GM04503 (cell line): ENCODE measurements around the gene RUNX1.

Experiments
- DNase-seq: peaks from one replicate; pipeline ENCODE4 v3.0.0-alpha.2; 2012; ENCODE audit warnings: low read depth

The RUNX1 gene

DNA sequence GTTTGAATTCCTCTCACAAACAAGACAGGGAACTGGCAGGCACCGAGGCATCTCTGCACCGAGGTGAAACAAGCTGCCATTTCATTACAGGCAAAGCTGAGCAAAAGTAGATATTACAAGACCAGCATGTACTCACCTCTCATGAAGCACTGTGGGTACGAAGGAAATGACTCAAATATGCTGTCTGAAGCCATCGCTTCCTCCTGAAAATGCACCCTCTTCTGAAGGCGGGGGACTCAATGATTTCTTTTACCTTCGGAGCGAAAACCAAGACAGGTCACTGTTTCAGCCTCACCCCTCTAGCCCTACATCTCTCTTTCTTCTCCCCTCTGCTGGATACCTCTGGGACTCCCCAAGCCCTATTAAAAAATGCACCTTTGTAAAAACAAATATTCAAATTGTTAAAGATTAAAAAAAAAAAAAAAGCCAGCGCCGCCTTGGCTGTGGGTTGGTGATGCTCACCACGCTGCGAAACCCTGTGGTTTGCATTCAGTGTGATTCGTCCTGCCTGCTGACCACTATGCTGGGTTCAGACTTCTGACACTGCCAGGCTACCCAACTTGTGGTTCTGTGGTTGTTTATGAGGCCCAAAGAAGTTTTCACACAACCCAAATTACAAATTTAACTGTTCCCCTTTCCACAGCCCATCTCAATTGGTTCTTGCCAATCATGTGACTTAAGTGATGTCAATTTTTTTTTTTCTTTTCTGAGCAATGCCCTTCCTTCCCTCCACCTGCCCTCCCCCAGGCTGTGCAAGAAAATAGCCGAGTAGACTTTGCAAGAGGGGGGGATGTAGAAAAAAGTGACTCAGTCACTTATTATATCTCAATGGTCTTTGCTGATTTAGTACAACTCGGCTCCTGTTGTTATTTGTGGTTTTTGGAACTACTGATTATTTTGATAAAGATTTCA lies at the start of gene RUNX1:
Gene RUNX1, minus strand, starts transcription at position 597 of the 912 bp plus-strand sequence.
- peak; percentile 51 for DNase-seq

DNA sequence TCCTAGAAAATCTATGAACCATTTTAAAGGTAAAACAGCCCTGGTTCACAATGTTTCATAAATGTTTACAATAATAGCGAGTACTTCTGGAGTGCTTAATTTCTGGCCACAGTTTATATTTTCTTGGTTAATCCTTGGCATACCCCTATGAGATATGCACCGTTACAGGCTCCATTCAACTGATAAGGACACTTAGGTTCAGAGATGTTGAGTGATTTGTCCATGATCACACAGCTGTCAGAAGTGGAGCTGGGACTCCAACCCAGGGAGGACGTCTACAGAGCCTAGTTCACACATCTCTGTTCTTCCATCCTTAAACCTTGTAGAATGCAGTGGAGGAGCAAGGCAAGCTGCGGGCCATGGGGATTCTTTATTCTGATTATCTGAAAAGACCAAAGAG lies 48.4 kb upstream of the RUNX1 start:
- DNase-seq = no peak

DNA sequence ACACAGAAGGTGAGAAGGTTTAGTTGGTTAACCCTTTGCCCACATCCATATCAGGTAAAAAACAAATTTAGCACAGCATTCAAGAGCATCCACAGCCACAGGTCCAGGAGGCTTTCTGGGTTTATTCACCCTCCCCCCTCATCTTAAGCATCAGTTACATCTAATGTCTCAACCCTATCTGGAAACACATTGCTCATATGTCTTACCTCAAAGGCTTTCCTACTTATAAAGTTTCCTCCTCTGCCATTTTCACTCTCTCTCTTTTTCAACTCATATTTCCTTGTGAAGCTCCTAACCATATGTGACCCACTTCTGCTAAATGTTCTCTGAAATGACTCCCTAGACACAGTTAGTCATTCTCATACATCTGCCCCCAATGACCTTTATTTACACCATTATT lies 47.9 kb upstream of the RUNX1 start:
- DNase-seq = no peak

- DNase-seq = peak; percentile 37
Observed at GRCh38 chr21:35095859-35096291, 46.8 kb upstream of the RUNX1 start.

DNA sequence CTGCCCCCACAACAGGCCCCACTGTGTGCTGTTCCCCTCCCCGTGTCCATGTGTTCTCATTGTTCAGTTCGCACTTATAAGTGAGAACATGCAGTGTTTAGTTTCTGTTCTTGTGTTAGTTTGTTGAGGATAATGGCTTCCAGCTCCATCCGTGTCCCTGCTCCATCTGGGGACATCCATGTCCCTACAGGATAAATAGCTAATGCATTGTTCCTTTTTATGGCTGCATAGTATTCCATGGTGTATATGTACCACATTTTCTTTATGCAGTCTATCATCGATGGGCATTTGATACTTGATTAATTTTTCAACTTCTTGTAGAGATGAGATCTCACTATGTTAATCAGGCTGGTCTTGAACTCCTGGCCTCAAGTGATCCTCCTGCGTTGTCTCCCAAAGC lies 44.4 kb upstream of the RUNX1 start:
- DNase-seq = no peak

DNA sequence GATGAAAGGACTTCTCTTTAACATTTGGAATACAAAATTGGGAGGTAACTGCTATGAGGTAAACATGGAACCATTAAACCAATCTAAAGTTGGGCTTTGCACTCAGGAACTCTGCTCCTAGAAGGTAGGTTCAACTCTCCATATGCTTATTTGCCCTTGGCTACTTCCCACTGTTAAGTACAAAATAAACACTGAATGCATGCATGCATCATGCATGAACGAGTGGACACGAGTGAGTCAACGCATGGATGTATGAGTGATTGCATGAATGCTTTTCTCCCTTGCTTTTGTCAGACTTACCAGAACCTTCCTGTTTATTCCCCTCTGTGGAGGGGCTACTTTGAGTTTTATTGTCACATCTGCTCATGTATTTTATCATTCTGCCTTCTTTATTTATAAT lies 42.4 kb upstream of the RUNX1 start:
- no peak for DNase-seq

GRCh38 chr21:35090403-35090802 lies 41.3 kb upstream of the RUNX1 start:
- DNase-seq = no peak

DNA sequence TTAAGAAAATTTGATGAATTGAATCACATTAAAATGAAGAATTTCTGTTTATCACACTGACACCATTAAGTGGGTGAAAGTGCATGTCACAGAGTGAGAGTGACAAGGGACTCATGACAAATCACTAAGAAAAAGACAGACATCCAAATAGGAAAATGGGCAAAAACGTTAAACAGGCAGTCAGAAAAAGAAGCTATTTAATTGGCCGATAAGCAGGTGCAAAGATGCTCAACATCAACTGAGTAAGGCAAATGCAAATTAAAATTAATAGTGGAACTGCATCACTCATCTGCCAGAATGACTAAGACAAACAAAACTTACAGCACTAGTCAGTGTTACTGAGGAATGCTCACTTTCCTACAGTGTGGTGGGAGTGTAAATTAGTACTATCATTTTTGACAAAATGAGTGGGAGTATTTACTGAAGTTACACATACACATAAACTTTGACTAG lies 39.2 kb upstream of the RUNX1 start:
- no peak for DNase-seq

GRCh38 chr21:35086357-35086756 lies 37.3 kb upstream of the RUNX1 start:
- no peak for DNase-seq

GRCh38 chr21:35084869-35085268 lies 35.8 kb upstream of the RUNX1 start:
- DNase-seq = peak; percentile 87

DNA sequence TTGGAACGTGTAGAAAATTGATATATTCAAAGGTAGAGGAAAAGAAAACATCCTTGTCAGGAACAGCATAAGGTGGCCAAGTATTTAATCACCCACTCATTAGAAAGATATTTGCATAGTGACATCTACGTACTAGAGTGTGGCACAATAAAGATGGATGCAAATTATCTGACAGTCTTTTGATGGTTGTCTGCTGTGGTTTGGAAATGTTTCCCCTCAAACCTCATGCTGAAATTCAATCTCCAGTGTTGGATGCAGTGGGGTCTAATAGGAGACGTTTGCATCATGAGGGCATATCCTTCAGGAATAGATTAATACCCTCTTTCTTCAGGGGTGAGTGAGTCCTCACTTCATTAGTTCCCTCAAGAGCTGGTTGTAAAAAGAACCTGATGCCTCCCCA lies 34.1 kb upstream of the RUNX1 start:
- DNase-seq = no peak

GRCh38 chr21:35081861-35082260 lies 32.8 kb upstream of the RUNX1 start:
- DNase-seq = no peak

DNA sequence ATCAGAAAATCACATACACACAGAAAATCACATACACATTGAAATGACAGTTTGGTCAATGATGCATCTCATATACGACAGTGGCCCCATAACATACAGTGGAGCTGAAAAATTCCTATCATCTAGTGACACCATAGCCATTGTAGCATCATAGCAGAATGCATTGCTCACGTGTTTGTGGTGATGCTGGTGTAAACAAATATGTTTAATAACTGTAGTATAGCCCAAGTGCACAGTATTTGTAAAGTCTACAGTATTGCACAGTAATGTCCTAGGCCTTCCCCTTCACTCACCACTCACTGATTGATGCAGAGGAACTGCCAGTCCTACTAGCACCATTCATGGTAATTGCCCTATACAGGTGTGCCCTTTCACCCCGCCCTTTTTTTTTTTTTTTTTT lies 30.1 kb upstream of the RUNX1 start:
- no peak for DNase-seq

- DNase-seq = no peak
Observed at GRCh38 chr21:35077975-35078374, 28.9 kb upstream of the RUNX1 start.

GRCh38 chr21:35077466-35077865 lies 28.4 kb upstream of the RUNX1 start:
- DNase-seq = no peak

DNA sequence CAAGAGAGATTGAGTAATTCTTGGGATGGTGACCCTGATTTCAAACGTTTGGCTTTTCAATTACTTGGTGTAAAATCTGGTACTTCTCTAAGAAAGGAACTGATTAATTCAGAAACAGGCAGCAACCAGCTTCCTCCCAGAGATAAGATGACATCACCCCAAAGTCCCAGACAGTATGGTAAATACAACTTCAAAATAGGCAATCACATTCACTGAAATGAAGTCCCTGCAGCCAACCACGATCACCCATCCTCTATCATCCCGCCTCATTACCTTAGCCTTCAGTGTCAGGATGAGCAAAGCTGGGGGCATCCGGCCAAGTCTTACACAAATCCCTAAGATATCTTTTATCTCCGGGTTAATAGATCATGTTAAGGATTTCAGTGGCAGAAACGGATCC lies 26.4 kb upstream of the RUNX1 start:
- DNase-seq = peak; percentile 31

DNA sequence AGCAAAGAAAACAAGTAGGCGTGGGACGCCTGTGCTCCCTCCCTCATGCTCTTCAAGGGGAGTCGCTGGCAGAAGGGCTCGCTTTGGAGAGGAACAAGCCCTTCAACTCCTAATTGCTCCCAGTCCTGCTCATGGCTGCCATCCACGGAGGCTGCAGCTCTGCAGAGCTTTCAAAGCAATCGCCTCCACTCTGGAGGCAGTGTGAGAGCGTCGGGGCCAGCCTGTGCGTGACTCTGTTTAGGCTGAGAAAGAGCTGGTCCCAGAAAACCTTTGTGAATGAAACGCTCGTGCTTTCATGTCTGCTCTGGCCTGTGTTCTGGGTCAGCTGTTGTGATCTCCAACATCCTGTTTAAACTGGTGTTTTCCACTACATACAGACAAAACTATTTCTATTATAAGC lies 23.9 kb upstream of the RUNX1 start:
- peak; percentile 57 for DNase-seq

GRCh38 chr21:35072557-35072956 lies 23.5 kb upstream of the RUNX1 start:
- no peak for DNase-seq

GRCh38 chr21:35071347-35071746 lies 22.2 kb upstream of the RUNX1 start:
- no peak for DNase-seq

DNA sequence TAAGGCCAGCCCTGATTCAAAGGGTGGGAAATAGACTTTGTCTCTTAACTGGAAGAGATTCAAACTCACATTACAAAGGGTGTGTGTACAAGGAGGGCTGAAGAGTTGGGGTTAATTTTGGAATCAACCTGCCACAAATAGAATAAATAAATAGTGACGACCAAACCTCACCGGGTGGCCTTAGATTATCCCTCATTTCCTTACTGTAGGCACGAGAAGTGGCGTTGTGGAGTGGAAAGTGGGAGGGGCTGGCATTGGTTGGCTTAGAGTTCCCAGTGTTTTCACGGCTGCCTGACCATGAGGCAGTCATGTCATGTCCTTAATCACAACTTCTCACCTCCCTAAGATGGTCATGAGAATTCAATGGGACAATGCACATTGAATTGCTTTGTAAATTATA lies 21.3 kb upstream of the RUNX1 start:
- no peak for DNase-seq

- DNase-seq = no peak
Observed at GRCh38 chr21:35066824-35067223, 17.7 kb upstream of the RUNX1 start.

GRCh38 chr21:35063428-35064172 lies 14.5 kb upstream of the RUNX1 start:
- no peak for DNase-seq

- DNase-seq = no peak
Observed at GRCh38 chr21:35062016-35062415, 12.9 kb upstream of the RUNX1 start.
